KOPT-K1 (cell line): ENCODE data around the gene PCK1.
"Not testable (repeated sequence)": the region's sequence is repeated elsewhere in the genome, so short reads cannot be mapped to it uniquely, and the experiment has no call there.

Experiments
- H3K27ac ChIP-seq: fragments of 200-600 bp; sonication (generic); 2 replicates; pipeline ENCODE4 v1.5.1; 2016; ENCODE audit warnings: antibody characterized with exemption, mild to moderate bottlenecking, low read depth, low read length; ENCODE audit not compliant: poor library complexity, severe bottlenecking
- H3K36me3 ChIP-seq: fragments of 200-600 bp; sonication (generic); 2 replicates; pipeline ENCODE4 v1.5.1; 2017; ENCODE audit warnings: antibody characterized with exemption, mild to moderate bottlenecking, low read length, moderate library complexity; ENCODE audit not compliant: insufficient read depth
- H3K9me3 ChIP-seq: fragments of 200-600 bp; sonication (generic); 2 replicates; pipeline ENCODE4 v1.5.1; 2017; ENCODE audit warnings: antibody characterized with exemption, low read length, mild to moderate bottlenecking; ENCODE audit not compliant: insufficient read depth, poor library complexity, severe bottlenecking

The PCK1 gene

GRCh38 chr20:57560554-57561355 lies at the start of gene PCK1:
TSS of gene PCK1 (plus strand) at chr20:57561110. CDS start at chr20:57561412, 302 bp downstream.
- Histone ChIP-seq H3K27ac (no peak within 1 kb of the TSS), H3K36me3 (no peaks in the 10 kb centered on the region), H3K9me3 (no peaks in the 10 kb centered on the region)

GRCh38 chr20:57511709-57512108 lies 49.2 kb upstream of the PCK1 start:
- H3K36me3 ChIP-seq, H3K27ac ChIP-seq, H3K9me3 ChIP-seq: not testable (repeated sequence)

GRCh38 chr20:57512432-57512831 lies 48.5 kb upstream of the PCK1 start:
- Histone ChIP-seq H3K27ac (no peak overlapping the region), H3K9me3 (no peaks in the 10 kb centered on the region), H3K36me3 (no peaks in the 10 kb centered on the region)

GRCh38 chr20:57513199-57513598 lies 47.7 kb upstream of the PCK1 start:
- H3K27ac ChIP-seq: no peak overlapping the region
- H3K36me3 ChIP-seq: no peaks in the 10 kb centered on the region
- H3K9me3 ChIP-seq: no peaks in the 10 kb centered on the region

- no peaks in the 10 kb centered on the region for H3K9me3 ChIP-seq
- no peaks in the 10 kb centered on the region for H3K36me3 ChIP-seq
- H3K27ac ChIP-seq: no peak overlapping the region
These were observed 46.6 kb upstream of the PCK1 start for GRCh38 chr20:57514273-57514751.

- Histone ChIP-seq H3K9me3 (no peaks in the 10 kb centered on the region), H3K27ac (no peak overlapping the region), H3K36me3 (no peaks in the 10 kb centered on the region)
These were observed 43.0 kb upstream of the PCK1 start for GRCh38 chr20:57517904-57518303.

- H3K36me3 ChIP-seq: no peaks in the 10 kb centered on the region
- H3K27ac ChIP-seq: no peak overlapping the region
- H3K9me3 ChIP-seq: no peaks in the 10 kb centered on the region
These were observed 38.4 kb upstream of the PCK1 start for GRCh38 chr20:57522380-57523140.

- no peak overlapping the region for H3K27ac ChIP-seq
- no peaks in the 10 kb centered on the region for H3K36me3 ChIP-seq
- H3K9me3 ChIP-seq: no peaks in the 10 kb centered on the region
These were observed 37.1 kb upstream of the PCK1 start for GRCh38 chr20:57523782-57524181.

- H3K27ac ChIP-seq: no peak within 1 kb of the TSS
- no peaks in the 10 kb centered on the region for H3K9me3 ChIP-seq
- no peaks in the 10 kb centered on the region for H3K36me3 ChIP-seq
These were observed 36.3 kb upstream of the PCK1 start, which contains the start of gene CTCFL for GRCh38 chr20:57524511-57525176. TSS of gene CTCFL (minus strand) at chr20:57525140. CDS start at chr20:57524205, 935 bp downstream.

GRCh38 chr20:57525328-57526086 lies 35.4 kb upstream of the PCK1 start:
- Histone ChIP-seq H3K27ac (no peak overlapping the region), H3K36me3 (no peaks in the 10 kb centered on the region), H3K9me3 (no peaks in the 10 kb centered on the region)

GRCh38 chr20:57526087-57526884 lies 34.6 kb upstream of the PCK1 start:
- H3K9me3 ChIP-seq: no peaks in the 10 kb centered on the region
- no peak overlapping the region for H3K27ac ChIP-seq

GRCh38 chr20:57526885-57527460 lies 33.9 kb upstream of the PCK1 start:
- no peaks in the 10 kb centered on the region for H3K9me3 ChIP-seq
- no peaks in the 10 kb centered on the region for H3K36me3 ChIP-seq
- H3K27ac ChIP-seq: no peak overlapping the region

More at GRCh38 chr20:57526087-57526884, 34.6 kb upstream of the PCK1 start:
- no peaks in the 10 kb centered on the region for H3K36me3 ChIP-seq

GRCh38 chr20:57527728-57528127 lies 33.2 kb upstream of the PCK1 start:
- Histone ChIP-seq H3K27ac (no peak overlapping the region), H3K9me3 (no peaks in the 10 kb centered on the region), H3K36me3 (no peaks in the 10 kb centered on the region)
